Measurements from ENCODE around the gene OR7G2.
"Not testable (repeated sequence)": the region's sequence is repeated elsewhere in the genome, so short reads cannot be mapped to it uniquely, and the experiment has no call there.

OR7G2 gene

GRCh38 chr19:9058905-9059667 is 48.2 kb downstream of the OR7G2 start:
- Histone ChIP-seq H2AFZ (ENCODE audit: insufficient read depth, low read length, poor library complexity) (no peak overlapping the region), H2AK5ac (ENCODE audit: low read length) (no peak overlapping the region), H3K23ac (ENCODE audit: low read length) (no peak overlapping the region), H2BK120ac (ENCODE audit: insufficient read depth, low read length, poor library complexity) (no peak overlapping the region), H3K79me1 (ENCODE audit: low read length) (peaks cover 3% of the 10 kb centered on the region), H3K18ac (ENCODE audit: low read length) (no peak overlapping the region), H3K4me3 (ENCODE audit: low read depth, low read length) (no peak overlapping the region), H3K4me2 (ENCODE audit: low read length) (no peak overlapping the region), H3K14ac (ENCODE audit: low read length) (no peak overlapping the region), H4K12ac (ENCODE audit: low read depth, low read length) (no peak overlapping the region), H3K27me3 (ENCODE audit: insufficient read depth, low read length) (no peaks in the 10 kb centered on the region), H3K79me2 (ENCODE audit: control insufficient read depth, insufficient read depth, low read length, poor library complexity) (no peaks in the 10 kb centered on the region), H3K9ac (ENCODE audit: low read length) (no peak overlapping the region), H3K27ac (ENCODE audit: low read depth, low read length) (no peak overlapping the region), H3K36me3 (ENCODE audit: control insufficient read depth in 1 of 2, insufficient read depth in 2 of 2, low read length in 2 of 2) (no peaks in the 10 kb centered on the region), H4K8ac (ENCODE audit: low read depth, low read length) (no peak overlapping the region), H3K9me3 (ENCODE audit: insufficient read depth, low read depth, low read length) (no peaks in the 10 kb centered on the region), H2BK12ac (ENCODE audit: low read length) (no peak overlapping the region), H4K91ac (ENCODE audit: low read depth, low read length) (no peak overlapping the region), H3K4me1 (ENCODE audit: control insufficient read depth in 1 of 2, insufficient read depth in 2 of 2, low read length in 2 of 2) (peaks cover 0 to 7% of the 10 kb centered on the region in 2 experiments), H3K4ac (ENCODE audit: low read depth, low read length) (no peak overlapping the region), H2BK5ac (ENCODE audit: low read depth, low read length, poor library complexity) (no peak overlapping the region)
- DNase-seq: peak; percentile 66 to 70
- no CpG with 5 or more reads among the region's 12 CpGs for WGBS (ENCODE audit: extremely low coverage, insufficient coverage, insufficient read length)

GRCh38 chr19:9057505-9058258 is 49.6 kb downstream of the OR7G2 start:
- peaks cover 5% of the 10 kb centered on the region for H3K79me1 ChIP-seq (ENCODE audit: low read length)
- WGBS (ENCODE audit: extremely low coverage, insufficient coverage, insufficient read length): no CpG with 5 or more reads among the region's 4 CpGs
- no peak overlapping the region for H3K4ac ChIP-seq (ENCODE audit: low read depth, low read length)

GRCh38 chr19:9056131-9056530 is 51.1 kb downstream of the OR7G2 start:
- H3K27ac ChIP-seq (ENCODE audit: low read depth, low read length); H2AK5ac ChIP-seq (ENCODE audit: low read length); DNase-seq; H3K27me3 ChIP-seq (ENCODE audit: insufficient read depth, low read length); H3K4me3 ChIP-seq (ENCODE audit: low read depth, low read length); H3K9me3 ChIP-seq (ENCODE audit: insufficient read depth, low read depth, low read length); H3K79me1 ChIP-seq (ENCODE audit: low read length); H4K12ac ChIP-seq (ENCODE audit: low read depth, low read length); H3K23ac ChIP-seq (ENCODE audit: low read length); H3K79me2 ChIP-seq (ENCODE audit: control insufficient read depth, insufficient read depth, low read length, poor library complexity); H2BK120ac ChIP-seq (ENCODE audit: insufficient read depth, low read length, poor library complexity); H3K36me3 ChIP-seq (ENCODE audit: control insufficient read depth in 1 of 2, insufficient read depth in 2 of 2, low read length in 2 of 2); H4K8ac ChIP-seq (ENCODE audit: low read depth, low read length); H3K9ac ChIP-seq (ENCODE audit: low read length); H3K4me1 ChIP-seq (ENCODE audit: control insufficient read depth in 1 of 2, insufficient read depth in 2 of 2, low read length in 2 of 2); H4K91ac ChIP-seq (ENCODE audit: low read depth, low read length); H3K14ac ChIP-seq (ENCODE audit: low read length); H3K18ac ChIP-seq (ENCODE audit: low read length); H3K4ac ChIP-seq (ENCODE audit: low read depth, low read length); H3K4me2 ChIP-seq (ENCODE audit: low read length); H2BK12ac ChIP-seq (ENCODE audit: low read length); H2BK5ac ChIP-seq (ENCODE audit: low read depth, low read length, poor library complexity); H2AFZ ChIP-seq (ENCODE audit: insufficient read depth, low read length, poor library complexity): not testable (repeated sequence)
- WGBS (ENCODE audit: extremely low coverage, insufficient coverage, insufficient read length): no CpG with 5 or more reads among the region's 9 CpGs

More at GRCh38 chr19:9057505-9058258, 49.6 kb downstream of the OR7G2 start:
- Histone ChIP-seq H3K23ac (ENCODE audit: low read length) (no peak overlapping the region), H3K27ac (ENCODE audit: low read depth, low read length) (no peak overlapping the region), H3K36me3 (ENCODE audit: control insufficient read depth in 1 of 2, insufficient read depth in 2 of 2, low read length in 2 of 2) (no peaks in the 10 kb centered on the region), H3K4me1 (ENCODE audit: control insufficient read depth in 1 of 2, insufficient read depth in 2 of 2, low read length in 2 of 2) (peaks cover 3 to 7% of the 10 kb centered on the region in 2 experiments), H4K91ac (ENCODE audit: low read depth, low read length) (no peak overlapping the region), H3K9ac (ENCODE audit: low read length) (no peak overlapping the region), H2BK5ac (ENCODE audit: low read depth, low read length, poor library complexity) (no peak overlapping the region), H2AK5ac (ENCODE audit: low read length) (no peak overlapping the region), H4K12ac (ENCODE audit: low read depth, low read length) (no peak overlapping the region), H2AFZ (ENCODE audit: insufficient read depth, low read length, poor library complexity) (no peak overlapping the region), H4K8ac (ENCODE audit: low read depth, low read length) (no peak overlapping the region), H3K18ac (ENCODE audit: low read length) (no peak overlapping the region), H3K9me3 (ENCODE audit: insufficient read depth, low read depth, low read length) (no peaks in the 10 kb centered on the region), H3K4me3 (ENCODE audit: low read depth, low read length) (no peak overlapping the region), H2BK12ac (ENCODE audit: low read length) (no peak overlapping the region), H3K79me2 (ENCODE audit: control insufficient read depth, insufficient read depth, low read length, poor library complexity) (no peaks in the 10 kb centered on the region), H3K4me2 (ENCODE audit: low read length) (no peak overlapping the region), H2BK120ac (ENCODE audit: insufficient read depth, low read length, poor library complexity) (no peak overlapping the region), H3K14ac (ENCODE audit: low read length) (no peak overlapping the region), H3K27me3 (ENCODE audit: insufficient read depth, low read length) (no peaks in the 10 kb centered on the region)
- no peak for DNase-seq

- H3K14ac ChIP-seq (ENCODE audit: low read length): no peak overlapping the region
- no peak overlapping the region for H4K12ac ChIP-seq (ENCODE audit: low read depth, low read length)
- no peak overlapping the region for H2AFZ ChIP-seq (ENCODE audit: insufficient read depth, low read length, poor library complexity)
- peaks cover 3 to 5% of the 10 kb centered on the region in 2 experiments for H3K4me1 ChIP-seq (ENCODE audit: control insufficient read depth in 1 of 2, insufficient read depth in 2 of 2, low read length in 2 of 2)
- H3K9ac ChIP-seq (ENCODE audit: low read length): no peak overlapping the region
- peak; percentile 81 to 93 for DNase-seq
- H3K18ac ChIP-seq (ENCODE audit: low read length): no peak overlapping the region
- H4K91ac ChIP-seq (ENCODE audit: low read depth, low read length): peak overlapping the region; percentile 76
- no peaks in the 10 kb centered on the region for H3K36me3 ChIP-seq (ENCODE audit: control insufficient read depth in 1 of 2, insufficient read depth in 2 of 2, low read length in 2 of 2)
- H3K27me3 ChIP-seq (ENCODE audit: insufficient read depth, low read length): no peaks in the 10 kb centered on the region
- no peak overlapping the region for H3K4me2 ChIP-seq (ENCODE audit: low read length)
- no peaks in the 10 kb centered on the region for H3K79me2 ChIP-seq (ENCODE audit: control insufficient read depth, insufficient read depth, low read length, poor library complexity)
- H2BK5ac ChIP-seq (ENCODE audit: low read depth, low read length, poor library complexity): no peak overlapping the region
- H3K9me3 ChIP-seq (ENCODE audit: insufficient read depth, low read depth, low read length): no peaks in the 10 kb centered on the region
- H4K8ac ChIP-seq (ENCODE audit: low read depth, low read length): no peak overlapping the region
- no peak overlapping the region for H3K23ac ChIP-seq (ENCODE audit: low read length)
- peaks cover 5% of the 10 kb centered on the region for H3K79me1 ChIP-seq (ENCODE audit: low read length)
- H3K27ac ChIP-seq (ENCODE audit: low read depth, low read length): peak overlapping the region; percentile 70
- H2BK12ac ChIP-seq (ENCODE audit: low read length): peak overlapping the region; percentile 28
- H3K4ac ChIP-seq (ENCODE audit: low read depth, low read length): no peak overlapping the region
- WGBS (ENCODE audit: extremely low coverage, insufficient coverage, insufficient read length): no CpG with 5 or more reads among the region's 8 CpGs
- no peak overlapping the region for H2BK120ac ChIP-seq (ENCODE audit: insufficient read depth, low read length, poor library complexity)
- no peak overlapping the region for H2AK5ac ChIP-seq (ENCODE audit: low read length)
- no peak overlapping the region for H3K4me3 ChIP-seq (ENCODE audit: low read depth, low read length)
Observed at GRCh38 chr19:9054765-9055164, 52.5 kb downstream of the OR7G2 start.
